DMS 273 (cell line): ENCODE results near the gene ANO2.

ENCODE experiments used
- DNase-seq: peaks from one replicate; lab custom pipeline; 2025; ENCODE audit not compliant: unreplicated experiment; lab: John Stamatoyannopoulos, UW

The ANO2 gene

DNA sequence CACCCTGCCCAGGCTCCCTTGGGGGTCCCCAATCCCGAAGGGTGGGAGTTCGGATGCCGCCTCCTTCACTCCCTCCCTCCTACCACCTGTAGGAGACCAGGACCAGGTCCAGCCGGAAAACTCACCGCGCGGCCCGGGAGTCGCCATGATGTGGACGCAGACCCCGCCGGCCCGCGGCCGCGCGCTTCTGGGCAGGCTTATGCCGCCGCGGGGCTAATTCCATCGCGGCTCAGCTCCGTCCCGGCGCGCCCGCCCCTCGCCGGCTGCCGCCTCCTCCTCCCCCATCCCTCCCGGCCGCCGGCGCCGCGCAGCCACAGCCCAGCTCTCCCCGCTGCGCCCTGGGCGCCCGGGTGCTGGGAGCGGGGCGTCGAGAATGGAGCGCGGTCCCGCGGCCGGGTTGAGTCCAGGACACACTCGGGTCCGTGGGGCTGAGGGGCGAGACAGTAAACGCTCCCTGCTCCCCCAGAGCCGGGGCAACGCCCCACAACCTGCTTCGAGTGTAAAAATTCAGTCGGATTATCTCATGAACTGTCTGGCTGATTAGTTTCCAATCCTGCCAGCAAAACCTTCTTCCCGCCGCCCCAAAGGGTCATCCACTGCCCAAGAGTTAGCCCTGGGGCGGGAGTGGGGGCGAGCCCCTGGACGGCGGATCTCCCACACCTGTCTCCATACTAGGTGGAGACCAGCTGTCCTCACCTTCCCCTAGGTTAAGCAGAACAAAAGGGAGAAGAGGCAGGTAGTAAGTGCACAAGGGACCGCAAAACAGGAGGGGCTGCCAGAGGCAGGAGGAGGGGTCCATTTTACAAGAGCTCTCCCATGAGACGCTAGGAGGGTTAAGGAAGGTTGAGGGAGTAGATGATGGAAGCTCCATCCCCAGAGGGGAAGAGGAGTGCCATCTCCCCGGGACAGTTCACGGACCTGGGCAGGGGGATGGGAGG is at the start of gene ANO2:
Gene ANO2 (minus strand): TSS at position 189 of the 938 bp plus-strand sequence. CDS start 42 bp downstream, at position 147.
- peak; percentile 38 for DNase-seq

DNA sequence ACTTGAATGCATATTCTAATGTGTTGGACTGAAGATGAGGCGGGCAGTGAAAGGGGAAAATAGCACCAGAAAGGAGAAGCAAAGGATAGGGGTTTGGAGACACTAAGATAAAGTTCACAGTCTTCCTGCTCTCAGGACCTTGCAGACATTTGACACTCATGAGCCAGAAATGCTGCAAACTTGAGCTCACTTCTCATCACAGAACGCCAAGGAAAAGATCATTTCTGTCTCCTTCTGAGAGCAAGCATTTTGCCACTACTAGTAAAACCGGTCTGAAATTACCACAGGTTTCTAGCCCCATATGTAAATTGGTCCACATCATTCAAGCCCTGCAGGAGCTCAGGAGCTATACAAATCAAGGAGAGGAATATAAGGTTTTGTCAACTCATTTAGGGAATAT is 44.6 kb upstream of the ANO2 start:
- DNase-seq: no peak

GRCh38 chr12:5988659-5989116 is 43.6 kb upstream of the ANO2 start:
- peak; percentile 73 for DNase-seq

GRCh38 chr12:5988088-5988487 is 43.0 kb upstream of the ANO2 start:
- no peak for DNase-seq

DNA sequence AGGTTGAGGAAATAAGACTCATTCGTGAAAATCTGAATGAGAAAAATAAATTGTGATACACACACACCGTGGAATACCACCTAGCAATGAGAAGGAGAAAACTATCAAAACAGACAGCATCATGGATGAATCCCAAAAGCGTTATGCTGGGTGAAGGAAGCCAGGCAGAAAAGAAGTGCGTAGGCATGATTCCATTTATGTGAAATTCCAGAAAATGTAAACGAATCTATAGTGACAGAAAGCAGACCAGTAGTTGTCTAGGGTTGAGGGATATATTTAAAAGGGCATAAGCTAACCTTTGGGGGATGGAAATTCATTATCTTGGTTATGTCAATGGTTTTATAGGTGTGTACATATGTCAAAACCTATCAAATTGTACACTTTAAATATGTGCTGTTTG is 42.5 kb upstream of the ANO2 start:
- no peak for DNase-seq

DNA sequence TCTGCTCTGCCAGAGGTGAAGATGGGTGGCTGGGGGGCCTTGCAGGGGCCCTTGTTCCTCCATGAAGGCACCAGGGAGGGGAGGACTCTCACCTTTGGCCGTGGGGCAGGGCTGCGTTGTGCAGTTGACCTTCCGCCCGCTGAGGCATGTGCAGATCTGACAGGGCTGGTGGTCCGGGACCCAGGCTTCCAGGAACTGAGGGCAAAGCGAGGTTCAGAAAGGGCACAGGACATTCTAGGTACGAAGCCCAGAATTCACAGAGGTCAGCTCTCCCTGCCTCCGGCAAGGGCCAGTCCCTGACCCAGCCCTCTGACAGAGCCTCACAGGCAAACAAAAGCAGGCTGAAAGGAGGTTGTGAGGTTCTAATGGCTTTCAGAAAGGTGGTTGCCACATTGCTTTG is 40.4 kb upstream of the ANO2 start:
- no peak for DNase-seq

DNA sequence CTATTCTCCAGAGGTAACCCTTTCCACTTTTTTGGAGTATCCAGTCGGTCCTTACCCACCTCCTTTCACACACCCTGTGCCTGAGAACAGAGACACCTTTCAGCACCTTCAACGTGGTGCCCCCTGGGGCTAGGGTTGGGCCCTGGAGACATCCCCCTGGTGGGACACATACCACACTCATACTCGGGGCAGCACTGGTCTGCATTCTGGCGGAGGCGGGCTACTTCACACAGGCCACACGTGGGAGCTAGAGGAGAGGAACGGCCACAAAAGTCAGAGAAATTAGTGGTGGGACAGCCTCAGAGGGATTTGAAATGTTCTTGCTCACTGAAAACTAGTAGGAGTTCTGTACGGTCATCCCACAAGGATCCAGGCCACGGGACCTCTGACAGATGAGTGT is 39.8 kb upstream of the ANO2 start:
- no peak for DNase-seq

GRCh38 chr12:5982106-5982505 is 37.0 kb upstream of the ANO2 start:
- no peak for DNase-seq

DNA sequence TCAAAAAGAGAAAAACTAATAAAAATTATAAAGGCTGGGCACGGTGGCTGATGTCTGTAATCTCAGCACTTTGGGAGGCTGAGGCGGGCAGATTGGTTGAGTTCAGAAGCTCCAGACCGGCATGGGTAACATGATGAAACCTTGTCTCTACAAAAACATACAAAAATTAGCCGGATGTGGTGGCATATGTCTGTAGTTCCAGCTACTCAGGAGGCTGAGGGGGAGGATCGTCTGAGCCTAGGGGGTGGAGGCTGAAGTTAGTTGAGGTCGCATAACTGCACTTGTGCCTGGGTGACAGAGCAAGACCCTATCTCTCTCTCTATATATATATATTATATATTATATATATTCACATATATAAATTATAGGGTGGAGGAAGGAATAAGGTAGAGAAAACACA is 32.5 kb upstream of the ANO2 start:
- DNase-seq: no peak

GRCh38 chr12:5976711-5977110 is 31.7 kb upstream of the ANO2 start:
- DNase-seq: no peak

DNA sequence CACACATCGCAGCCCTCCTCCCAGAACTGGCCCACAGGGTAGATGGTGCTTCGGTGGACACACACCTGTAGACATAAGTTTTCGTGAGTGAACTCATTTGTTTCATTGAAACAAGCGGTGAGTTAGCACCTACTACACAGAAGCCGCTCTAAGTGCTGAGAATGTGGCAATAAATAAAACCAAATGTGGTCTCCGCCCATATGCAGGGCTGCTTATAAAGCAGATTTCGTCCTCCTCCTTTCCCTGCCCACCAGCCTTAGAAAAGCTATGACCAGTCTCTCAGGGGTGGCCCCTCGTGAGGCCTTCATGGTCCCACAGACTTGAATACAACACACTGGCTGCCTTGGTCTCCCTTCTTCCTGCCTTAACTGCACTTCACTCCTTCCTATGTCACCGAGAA is 31.1 kb upstream of the ANO2 start:
- no peak for DNase-seq

DNA sequence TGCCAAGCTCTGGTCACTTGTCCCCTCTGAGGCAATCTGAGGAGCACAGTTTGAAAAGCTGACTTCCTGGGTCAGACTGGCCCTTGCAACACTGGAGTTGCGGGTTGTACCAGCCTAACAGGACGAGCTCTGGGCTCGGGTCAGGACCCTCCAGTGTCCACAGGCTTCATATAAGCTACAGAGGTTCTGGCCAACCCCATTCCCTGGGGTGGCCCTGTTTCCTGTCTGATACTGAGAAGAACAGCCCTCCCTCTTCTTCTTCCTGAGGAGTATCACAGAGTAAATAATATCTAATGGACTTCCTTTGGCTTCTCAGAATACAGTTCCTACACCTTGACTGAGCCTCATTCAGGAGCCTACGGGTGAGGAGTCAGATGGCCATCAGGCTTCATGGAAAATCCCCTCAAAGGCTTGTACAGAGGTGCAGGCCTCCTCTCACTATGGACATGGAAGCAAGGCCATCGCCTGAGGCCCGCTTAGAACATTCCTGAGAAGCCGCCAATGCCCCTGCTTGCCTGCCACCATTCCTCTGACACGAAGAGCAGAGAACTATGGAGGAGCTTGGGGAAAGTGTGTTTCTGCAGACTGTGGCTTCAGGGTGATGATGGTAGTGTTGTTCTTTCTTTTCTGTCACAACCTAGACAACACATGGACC is 28.5 kb upstream of the ANO2 start:
- DNase-seq: no peak

GRCh38 chr12:5972387-5972786 is 27.3 kb upstream of the ANO2 start:
- no peak for DNase-seq

DNA sequence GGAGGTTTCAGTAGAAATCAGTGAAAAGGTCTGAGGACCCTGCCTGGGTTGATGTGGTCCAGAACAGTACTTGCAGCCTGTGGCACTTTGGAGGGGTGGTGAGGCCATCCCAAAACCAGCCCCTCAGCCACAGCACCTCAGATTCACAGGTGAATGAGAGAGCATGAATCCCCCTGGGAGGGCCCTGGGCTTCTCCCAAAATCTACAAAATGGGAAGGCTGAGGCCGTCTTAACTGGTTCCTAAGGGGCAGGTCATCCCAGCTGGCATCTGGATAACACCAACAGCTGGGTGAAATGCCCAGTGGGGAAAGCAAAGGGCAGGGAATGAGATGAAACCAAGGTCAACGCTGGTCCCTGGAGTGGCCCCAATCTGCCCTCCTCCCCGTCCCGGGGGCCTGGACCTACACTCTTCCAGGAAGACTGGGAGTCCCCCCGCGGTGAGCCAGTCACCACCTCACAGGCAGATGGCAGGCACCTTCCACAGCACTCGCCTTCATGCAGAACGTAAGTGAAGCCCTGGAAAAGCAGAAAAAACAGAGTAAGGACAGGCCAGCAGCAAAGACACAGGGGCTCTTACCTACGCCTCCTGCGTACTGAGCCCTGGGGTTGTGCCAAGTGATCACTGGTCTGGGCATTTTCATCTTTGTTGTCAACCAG is 26.3 kb upstream of the ANO2 start:
- DNase-seq: no peak

DNA sequence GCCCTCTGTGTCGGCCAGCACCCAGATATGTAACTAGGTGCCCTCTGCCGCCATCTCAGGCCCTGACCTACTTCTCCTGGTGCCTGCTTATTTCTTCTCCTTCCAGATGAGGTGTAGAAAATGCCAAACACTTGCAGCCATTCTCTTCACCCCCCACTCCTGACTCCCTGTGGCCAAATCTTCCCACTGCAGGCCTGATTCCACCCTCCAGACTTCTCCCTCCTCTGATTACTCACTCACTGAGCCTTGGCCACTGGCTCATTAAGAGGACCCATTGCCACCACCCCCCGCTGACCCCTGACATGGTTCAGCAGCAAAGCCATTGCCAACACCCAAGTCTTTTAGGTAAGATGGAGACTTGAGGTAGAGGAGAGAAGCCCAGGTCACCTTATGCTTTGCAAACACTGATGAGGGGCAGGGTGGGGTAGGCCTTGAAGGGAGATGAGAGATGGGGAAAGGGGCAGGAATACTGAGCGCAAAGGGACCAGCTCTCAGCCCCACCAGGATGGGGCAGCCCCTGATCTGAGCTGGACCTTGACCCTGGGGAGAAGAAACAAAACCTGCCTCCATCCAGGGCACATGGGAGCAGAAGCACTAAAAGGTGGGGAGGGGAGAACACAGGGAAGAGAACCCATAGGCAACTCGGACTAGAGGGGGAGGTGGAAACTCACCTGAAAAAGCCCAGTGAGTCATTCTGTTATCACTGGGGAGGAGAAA is 25.1 kb upstream of the ANO2 start:
- no peak for DNase-seq

GRCh38 chr12:5969156-5969973 is 24.3 kb upstream of the ANO2 start:
- no peak for DNase-seq

GRCh38 chr12:5967645-5968415 is 22.8 kb upstream of the ANO2 start:
- DNase-seq: no peak

- DNase-seq: no peak
Observed at GRCh38 chr12:5966486-5967095, 21.5 kb upstream of the ANO2 start.

GRCh38 chr12:5965950-5966383 is 20.9 kb upstream of the ANO2 start:
- peak; percentile 63 for DNase-seq
